ENCODE measurements around the gene CLIC5.

Gene CLIC5

DNA sequence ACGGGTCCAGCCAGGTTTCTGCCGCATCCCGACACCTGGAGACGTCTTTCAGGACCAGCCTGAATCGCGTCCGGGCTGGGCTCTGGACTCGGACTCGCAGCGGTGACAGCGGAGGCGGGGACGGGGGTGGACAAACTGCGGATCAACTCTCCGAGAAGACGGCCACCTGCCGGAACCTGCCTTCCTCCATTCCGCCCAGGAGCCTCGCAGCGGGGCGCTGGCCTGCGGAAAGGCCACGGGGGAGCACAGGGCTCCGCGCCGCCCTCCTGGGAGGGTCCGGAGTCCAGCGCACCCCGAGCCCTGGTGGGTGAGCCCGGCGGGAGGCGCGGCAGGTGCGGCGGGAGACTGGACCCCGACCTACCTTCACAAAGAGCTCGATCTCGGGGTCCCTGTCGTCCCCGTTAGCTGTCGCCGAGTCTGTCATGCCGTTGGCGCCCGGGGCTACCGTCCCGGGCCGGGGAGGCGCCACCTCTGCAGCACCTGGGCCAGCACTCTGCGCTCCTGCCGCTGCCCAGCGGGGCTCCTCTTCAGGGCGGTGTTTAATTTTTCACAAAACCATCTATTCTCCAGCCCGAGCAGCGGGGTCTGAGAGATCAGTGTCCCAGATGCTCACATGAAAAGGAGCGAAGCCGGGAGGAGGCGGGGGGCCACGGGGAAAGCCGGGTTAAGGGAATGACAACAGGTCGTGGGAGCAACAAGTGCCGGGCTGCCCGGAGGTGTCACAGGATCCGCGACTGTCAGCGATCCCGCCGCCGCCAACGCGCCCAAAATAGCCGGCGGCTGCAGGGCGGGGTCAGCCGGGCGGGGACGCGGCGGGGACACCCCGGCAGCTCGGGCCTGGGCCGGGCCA lies at the start of gene CLIC5:
CLIC5 (minus strand) TSS at position 742 of the 850 bp plus-strand sequence; CDS start at position 424, 318 bp downstream.
- H3K27ac ChIP-seq: no peak within 1 kb of the TSS
- DNase-seq (ENCODE audit: low read depth, low spot score): no peak

DNA sequence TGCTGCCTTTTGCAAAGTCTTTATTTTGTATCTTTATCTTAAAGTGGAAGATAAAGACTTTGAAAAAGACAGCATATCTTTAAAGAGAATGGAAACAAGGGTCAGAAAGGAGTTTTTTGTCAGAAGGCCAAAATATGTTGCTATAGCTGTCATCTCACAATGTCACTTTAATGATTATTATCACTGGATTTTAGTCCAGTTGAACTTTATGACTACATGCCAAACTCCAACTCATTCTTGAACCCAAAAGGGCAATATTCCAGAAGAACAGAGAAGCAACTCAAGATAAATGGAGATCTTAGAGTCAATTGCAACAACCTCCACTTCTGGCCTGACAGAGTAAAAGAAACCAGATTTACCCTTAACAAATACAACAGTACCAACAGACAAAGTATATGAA lies 47.3 kb upstream of the CLIC5 start:
- H3K27ac ChIP-seq: no peak overlapping the region
- DNase-seq (ENCODE audit: low read depth, low spot score): no peak

- H3K27ac ChIP-seq: no peak overlapping the region
- peak; percentile 79 for DNase-seq (ENCODE audit: low read depth, low spot score)
These were observed 46.7 kb upstream of the CLIC5 start for GRCh38 chr6:46062312-46062711.

DNA sequence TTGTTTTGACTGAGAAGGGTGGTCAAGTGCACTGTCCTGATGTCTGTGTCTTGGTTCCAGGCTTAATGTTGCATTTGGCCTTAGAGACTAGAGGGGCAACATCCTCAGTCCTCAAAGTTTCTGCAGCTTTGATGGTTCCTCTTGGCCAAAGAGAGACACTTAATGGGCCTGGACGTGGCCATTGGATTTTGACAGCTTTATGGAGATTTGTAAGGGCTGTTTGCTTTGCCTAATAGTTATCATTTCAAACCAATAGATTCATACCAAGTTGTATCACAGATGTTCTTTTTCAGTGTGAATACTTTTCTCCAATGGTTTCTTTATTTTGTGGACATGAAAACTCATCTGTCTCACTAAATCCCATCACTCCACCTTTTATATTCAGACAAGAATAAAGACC lies 45.8 kb upstream of the CLIC5 start:
- no peak overlapping the region for H3K27ac ChIP-seq

DNA sequence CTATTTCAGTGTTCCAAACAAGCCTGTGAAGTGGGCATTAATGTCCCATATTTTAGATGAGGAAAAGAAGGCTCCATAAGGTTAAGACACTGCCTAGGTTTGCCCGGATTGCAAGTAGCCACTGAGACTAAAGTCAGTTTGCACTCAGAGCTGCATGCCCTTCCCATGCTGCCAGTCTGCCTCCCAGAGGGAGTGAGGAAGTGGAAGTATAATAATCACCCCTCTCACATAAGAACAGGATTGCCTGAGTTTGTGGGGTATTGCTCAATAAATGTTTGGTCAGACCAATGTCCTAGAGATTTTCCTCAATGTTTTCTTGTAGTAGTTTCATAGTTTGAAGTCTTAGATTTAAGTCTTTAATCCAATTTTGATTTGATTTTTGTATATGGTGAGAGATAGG lies 43.9 kb upstream of the CLIC5 start:
- no peak for DNase-seq (ENCODE audit: low read depth, low spot score)
- no peak overlapping the region for H3K27ac ChIP-seq

More for the DNA sequence above, 45.8 kb upstream of the CLIC5 start:
- no peak for DNase-seq (ENCODE audit: low read depth, low spot score)

- H3K27ac ChIP-seq: no peak overlapping the region
- DNase-seq (ENCODE audit: low read depth, low spot score): no peak
These were observed 43.3 kb upstream of the CLIC5 start for GRCh38 chr6:46058951-46059350.

DNA sequence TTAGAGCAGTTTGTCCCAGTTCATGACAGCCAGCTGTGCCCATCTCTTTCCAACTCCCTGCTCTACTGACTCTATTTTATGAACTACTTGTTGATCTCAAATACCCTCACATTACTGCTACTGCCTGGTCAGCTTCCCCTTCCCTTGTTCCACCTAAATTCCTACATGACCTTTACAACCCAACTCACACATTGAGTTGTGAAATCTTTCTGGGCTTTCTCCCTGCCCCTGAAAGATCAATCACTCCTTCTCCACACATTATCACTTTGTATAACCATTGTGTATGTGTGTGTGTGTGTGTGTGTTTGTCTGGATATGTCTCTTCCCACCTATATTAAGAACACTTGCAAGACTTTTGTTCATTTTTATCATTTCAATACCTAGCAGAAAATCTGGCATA lies 42.1 kb upstream of the CLIC5 start:
- DNase-seq (ENCODE audit: low read depth, low spot score): no peak
- H3K27ac ChIP-seq: no peak overlapping the region

DNA sequence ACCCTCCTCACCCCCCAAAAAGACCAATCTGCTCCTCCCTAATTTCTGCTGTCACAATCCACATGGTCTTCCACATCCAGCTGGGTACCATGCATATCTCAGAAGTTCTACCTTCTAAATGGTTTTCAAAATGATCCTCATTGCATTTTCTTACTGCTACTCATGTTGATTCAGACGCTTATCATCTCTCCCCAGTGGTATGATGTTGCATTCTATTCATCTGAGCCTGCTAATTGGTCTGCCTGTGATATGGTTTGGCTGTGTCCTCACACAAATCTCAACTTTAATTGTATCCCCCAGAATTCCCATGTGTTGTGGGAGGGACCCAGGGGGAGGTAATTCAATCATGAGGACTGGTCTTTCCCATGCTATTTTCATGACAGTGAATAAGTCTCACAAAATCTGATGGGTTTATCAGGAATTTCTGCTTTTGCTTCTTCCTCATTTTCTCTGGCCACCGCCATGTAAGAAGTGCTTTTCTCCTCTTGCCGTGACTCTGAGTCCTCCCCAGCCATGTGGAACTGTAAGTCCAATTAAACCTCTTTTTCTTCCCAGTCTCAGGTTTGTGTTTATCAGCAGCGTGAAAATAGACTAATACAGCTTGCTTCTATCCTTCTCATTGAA lies 41.4 kb upstream of the CLIC5 start:
- DNase-seq (ENCODE audit: low read depth, low spot score): no peak
- no peak overlapping the region for H3K27ac ChIP-seq

GRCh38 chr6:46054516-46054915 lies 38.9 kb upstream of the CLIC5 start:
- H3K27ac ChIP-seq: no peak overlapping the region
- no peak for DNase-seq (ENCODE audit: low read depth, low spot score)

GRCh38 chr6:46053039-46053933 lies 37.6 kb upstream of the CLIC5 start:
- H3K27ac ChIP-seq: no peak overlapping the region
- no peak for DNase-seq (ENCODE audit: low read depth, low spot score)

DNA sequence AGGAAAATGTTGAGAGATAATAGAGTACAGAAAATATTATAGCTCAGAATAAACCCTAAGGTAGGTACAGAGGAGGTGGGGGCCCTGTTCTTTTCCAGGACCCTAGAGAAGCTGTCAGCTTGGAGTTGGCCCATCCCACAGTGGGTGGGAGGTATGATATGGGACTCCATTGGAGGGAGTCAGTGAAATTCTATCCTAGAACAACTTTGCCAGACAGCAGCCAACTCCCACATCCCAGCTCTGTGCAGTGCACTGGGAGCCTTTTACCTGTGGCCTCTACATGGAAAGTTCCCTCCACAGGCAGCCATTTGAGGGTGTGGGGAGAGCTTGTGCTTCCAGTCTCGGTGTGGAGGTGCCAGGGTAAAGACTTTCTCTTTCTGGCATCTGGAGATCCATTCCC lies 36.8 kb upstream of the CLIC5 start:
- no peak overlapping the region for H3K27ac ChIP-seq
- no peak for DNase-seq (ENCODE audit: low read depth, low spot score)

DNA sequence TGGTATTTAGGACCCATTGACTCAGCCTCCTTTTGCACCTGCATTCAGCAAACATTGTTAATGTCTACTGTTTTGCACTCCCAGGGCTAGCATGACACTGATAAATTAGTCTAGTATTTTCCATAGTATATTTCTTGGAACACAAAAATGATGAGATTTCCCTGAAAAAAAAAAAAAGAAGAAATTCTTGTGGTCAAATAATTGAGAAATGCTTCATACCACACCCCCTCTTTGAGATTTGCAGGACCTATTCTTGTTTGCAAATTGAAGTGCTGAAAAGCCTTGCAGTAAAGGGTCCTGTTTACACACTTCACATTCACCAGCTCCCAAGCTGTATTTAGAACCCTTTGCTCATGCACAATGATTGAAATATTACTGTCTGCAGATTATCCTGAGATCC lies 36.3 kb upstream of the CLIC5 start:
- DNase-seq (ENCODE audit: low read depth, low spot score): no peak
- no peak overlapping the region for H3K27ac ChIP-seq

DNA sequence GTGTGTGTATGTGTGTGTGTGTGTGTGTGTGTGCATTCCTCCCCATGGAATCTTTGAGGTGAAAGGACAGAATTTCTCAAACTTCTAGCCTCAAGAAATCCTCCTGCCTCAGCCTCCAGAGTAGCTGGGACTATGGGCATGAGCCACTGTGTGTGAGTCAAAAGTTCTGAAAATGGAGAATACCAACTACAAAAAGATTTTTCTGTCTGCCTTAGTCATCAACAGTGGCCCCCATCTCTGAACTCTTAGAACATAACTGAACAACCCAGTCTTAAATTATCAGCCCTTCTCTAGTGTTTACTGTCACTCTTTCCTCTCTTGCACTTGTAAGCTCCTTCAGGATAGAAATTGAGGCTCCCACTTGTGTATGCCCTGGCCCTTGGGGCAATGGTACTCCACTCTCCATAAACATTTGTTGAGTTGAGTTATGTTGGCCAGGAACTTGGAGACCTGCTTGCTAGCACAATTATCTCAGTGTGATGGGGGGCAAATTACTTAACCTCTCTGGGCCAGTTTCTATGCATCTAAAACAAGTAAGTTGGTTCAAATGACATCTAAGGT lies 35.3 kb upstream of the CLIC5 start:
- no peak overlapping the region for H3K27ac ChIP-seq
- no peak for DNase-seq (ENCODE audit: low read depth, low spot score)

DNA sequence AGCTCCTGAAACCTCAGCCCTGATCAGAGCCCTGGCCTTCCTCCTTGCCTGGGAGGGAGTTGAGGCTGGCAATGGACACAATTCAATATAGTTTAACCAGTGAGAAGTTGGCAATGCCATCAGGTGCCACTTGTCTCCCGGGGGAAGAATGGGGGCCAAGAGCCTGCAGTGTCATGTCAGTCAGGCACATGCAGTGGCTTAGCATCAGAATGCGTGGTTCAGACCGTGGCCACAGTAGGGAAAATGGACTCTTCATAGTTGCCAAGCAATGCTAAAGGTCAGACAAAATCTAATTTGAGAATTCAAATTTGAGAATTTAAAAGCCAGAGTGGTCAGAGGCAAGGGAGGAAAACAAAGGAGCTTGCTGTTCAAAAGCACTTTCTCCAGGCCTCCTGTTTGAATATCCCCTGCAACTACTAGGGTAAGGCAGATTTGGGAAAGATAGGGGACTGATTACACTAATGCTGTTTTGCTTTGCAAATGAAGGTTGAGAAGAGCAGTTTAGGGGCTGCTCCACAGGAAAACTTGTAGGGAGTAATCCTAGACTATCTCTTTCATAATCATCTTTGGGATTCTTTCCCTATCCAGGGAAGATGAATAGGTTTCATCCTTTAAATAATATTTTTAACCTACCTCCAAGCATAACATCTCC lies 33.1 kb upstream of the CLIC5 start:
- no peak overlapping the region for H3K27ac ChIP-seq
- no peak for DNase-seq (ENCODE audit: low read depth, low spot score)

DNA sequence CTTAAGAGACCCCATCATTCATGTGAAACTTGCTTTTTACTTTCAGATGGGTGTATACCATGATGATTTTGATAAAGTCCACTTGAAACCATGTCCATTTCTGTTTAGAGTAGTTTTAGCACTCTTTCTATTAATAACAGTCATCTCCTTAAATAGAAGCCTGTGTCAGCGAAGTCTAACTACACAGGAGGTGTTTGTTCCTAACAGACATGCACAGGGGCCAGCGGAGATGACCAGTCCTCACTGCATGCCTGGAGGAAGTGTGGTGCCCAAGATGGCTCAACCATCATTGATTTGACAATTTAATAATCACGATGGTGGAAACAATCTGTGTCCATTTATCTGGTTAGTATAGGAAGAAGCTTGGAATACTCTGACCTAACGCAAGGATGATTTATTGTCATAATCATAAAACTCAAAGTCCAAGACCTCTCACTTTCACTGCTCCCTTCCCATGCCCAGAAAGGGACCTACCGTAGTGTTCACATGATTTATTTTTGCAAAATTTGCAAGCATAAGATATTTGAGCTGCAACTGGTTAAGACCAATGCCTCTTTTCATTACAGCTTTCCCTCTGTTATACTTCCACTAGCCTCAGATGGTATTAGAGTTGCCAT lies 31.0 kb upstream of the CLIC5 start:
- DNase-seq (ENCODE audit: low read depth, low spot score): no peak
- H3K27ac ChIP-seq: no peak overlapping the region

DNA sequence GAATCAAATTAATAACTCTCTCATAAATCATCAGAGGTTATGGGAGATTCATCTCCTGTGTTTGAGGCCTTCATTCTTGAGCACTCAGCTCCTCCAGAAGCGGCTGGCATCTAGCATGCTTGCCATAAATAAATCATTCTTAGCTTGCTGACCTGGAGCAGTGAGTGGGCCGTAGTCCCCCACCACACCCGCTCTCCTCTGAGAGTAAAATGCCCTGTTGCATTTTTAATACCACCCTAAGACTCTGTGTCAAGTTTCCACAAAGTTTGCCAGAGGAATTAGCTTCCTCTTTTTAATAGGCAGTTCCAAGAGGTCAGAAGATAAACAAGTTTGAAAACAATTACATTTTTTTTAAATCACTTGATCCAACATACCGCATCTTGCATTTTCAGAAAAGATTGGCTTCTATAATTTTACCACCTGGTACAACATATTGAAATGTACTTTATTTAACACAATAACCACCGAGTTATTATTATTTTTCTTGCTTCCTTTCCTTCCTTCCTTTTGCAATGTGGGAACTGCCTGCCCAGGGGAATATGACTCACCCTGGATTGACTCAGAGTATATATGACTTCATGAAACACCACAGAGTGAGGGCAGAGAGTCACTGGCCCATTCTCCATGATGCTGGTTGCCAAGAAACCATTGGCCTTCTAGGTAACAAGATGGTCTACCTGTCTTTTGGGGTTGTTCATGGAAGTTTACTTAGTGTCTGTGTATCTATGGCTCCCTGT lies 29.4 kb upstream of the CLIC5 start:
- H3K27ac ChIP-seq: no peak overlapping the region
- peak; percentile 57 for DNase-seq (ENCODE audit: low read depth, low spot score)

DNA sequence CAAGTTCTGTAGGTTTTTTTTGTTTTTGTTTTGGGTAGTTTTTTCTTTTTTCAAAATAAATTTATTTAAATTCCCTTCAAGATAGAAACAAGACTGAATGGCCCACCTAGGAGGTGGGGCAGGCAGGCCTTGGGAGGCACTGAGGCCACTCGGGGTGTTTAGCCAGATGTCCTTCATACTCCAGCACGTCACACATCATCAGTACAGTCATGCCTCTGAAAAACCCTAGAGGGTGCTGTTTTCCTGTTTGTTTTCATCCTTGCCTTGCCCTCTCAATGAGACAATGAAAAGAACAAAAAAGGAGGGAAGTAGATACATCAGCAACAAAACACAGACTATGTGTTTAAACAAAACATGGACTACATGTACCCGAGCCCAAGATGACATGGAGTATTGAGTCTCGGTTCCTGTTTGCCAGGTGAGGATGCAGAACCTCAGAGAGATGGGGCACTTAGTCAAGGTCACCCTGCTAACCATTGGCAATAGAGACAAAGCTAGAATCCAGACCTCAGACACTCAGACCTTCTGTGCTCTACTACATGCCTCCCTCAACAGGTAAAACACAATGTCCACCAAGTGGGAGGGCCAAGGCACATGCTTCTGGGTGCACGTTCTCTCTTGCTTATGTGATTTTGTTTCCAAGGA lies 26.8 kb upstream of the CLIC5 start:
- H3K27ac ChIP-seq: no peak overlapping the region
- no peak for DNase-seq (ENCODE audit: low read depth, low spot score)

DNA sequence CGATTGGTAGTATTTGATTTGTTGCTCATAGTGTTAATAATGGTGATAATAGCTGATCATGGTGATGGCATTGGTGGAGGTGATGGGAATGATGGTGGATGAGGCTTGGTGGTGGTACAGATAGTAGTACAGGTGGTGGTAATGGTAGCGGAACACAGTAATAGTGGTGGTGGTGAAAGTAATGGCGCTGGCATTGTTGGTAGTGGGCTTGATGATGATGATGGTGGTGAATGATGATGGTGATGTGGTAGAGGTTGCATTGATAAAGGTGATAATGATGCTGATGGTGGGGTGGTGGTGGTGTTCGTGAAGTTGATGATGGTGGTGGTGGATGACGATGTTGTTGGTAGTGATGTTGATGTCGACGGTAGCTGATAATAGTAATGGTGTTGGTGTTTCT lies 24.6 kb upstream of the CLIC5 start:
- no peak overlapping the region for H3K27ac ChIP-seq
- DNase-seq (ENCODE audit: low read depth, low spot score): no peak
